HCT116 (cell line): ENCODE data around the gene AOPEP. TPM values are rescaled to one million over a fixed set of nuclear protein-coding genes. Genes with fewer than 3 reads are reported as not detected.

Experiments used
- ATAC-seq: fragments of 200-7000 bp; cut with Tn5 transposase; 2 replicates; pipeline ENCODE4 v1.9.1; 2020; ENCODE audit warnings: mild to moderate bottlenecking, moderate library complexity
- BruUV-seq: library from RNA; stranded (reverse); fragments of 400-500 nt; replicated peaks from 2 replicates; lab custom pipeline; 2021; lab: Mats Ljungman, UMichigan
- CTCF ChIA-PET: fragments of 300-600 bp; sonication (Branson Sonifier 250); formaldehyde crosslinking; loops from one replicate; lab custom pipeline; 2021; ENCODE audit warnings: antibody characterized with exemption; lab: Charles Lee
- POLR2A ChIA-PET: fragments of 300-600, 350-600 bp; sonication (Branson Sonifier 250); formaldehyde crosslinking; loops from one replicate; lab custom pipeline; 2021; ENCODE audit warnings: antibody characterized with exemption; lab: Charles Lee
- RAD21 ChIA-PET, 2 experiments: fragments of 300-600 bp; sonication (Branson Sonifier 250); formaldehyde crosslinking; loops; one replicate each; lab custom pipeline; 2023; ENCODE audit warnings: low total read pairs in 2 of 2; ENCODE audit not compliant: uncharacterized antibody in 2 of 2, unreplicated experiment in 2 of 2, low non-redundant PET in 1 of 2; lab: Charles Lee
- DNase-seq: peaks from one replicate; pipeline ENCODE4 v3.0.0-alpha.2; 2010; ENCODE audit warnings: low read depth, low spot score
- H2AFZ ChIP-seq: fragments of 200-600 bp; shearing (Covaris generic), sonication (generic); 2 replicates; pipeline ENCODE4 v1.6.1; 2017; ENCODE audit warnings: low read depth, mixed run types, mixed read lengths, antibody characterized with exemption, low read length; ENCODE audit not compliant: poor library complexity, severe bottlenecking
- H3K27ac ChIP-seq: 2 replicates; pipeline ENCODE4 v1.5.1; 2012; ENCODE audit warnings: low read depth, low read length
- H3K27me3 ChIP-seq: fragments of 200-600 bp; sonication (generic); 2 replicates; pipeline ENCODE4 v1.6.1; 2016; ENCODE audit warnings: mixed run types, low read length, mixed read lengths; ENCODE audit not compliant: insufficient read depth
- H3K36me3 ChIP-seq, 2 experiments: fragments of 200-500 bp in 1 of 2; fragments of 200-600 bp in 1 of 2; sonication (Bioruptor generic) in 1 of 2; sonication (generic) in 1 of 2; 2 replicates each; pipeline versions ENCODE4 v1.5.1 to v1.6.1; 2014 to 2016; ENCODE audit warnings: low read length in 2 of 2, inconsistent platforms in 1 of 2, mixed read lengths in 1 of 2, mixed run types in 1 of 2; ENCODE audit not compliant: insufficient read depth in 2 of 2, control insufficient read depth in 1 of 2
- H3K4me1 ChIP-seq, 2 experiments: fragments of 200-600 bp in 1 of 2; sonication (generic) in 1 of 2; 2 replicates each; pipeline versions ENCODE4 v1.5.1 to v1.6.1; 2012 to 2017; ENCODE audit warnings: low read length in 2 of 2, inconsistent platforms in 1 of 2, mild to moderate bottlenecking in 1 of 2, mixed read lengths in 1 of 2, mixed run types in 1 of 2, moderate library complexity in 1 of 2; ENCODE audit not compliant: insufficient read depth in 2 of 2, control insufficient read depth in 1 of 2
- H3K4me2 ChIP-seq: fragments of 200-600 bp; sonication (generic); 2 replicates; pipeline ENCODE4 v1.6.1; 2017; ENCODE audit warnings: mixed run types, low read length, mixed read lengths
- H3K4me3 ChIP-seq, 2 experiments: fragments of 200-600 bp in 1 of 2; sonication (generic) in 1 of 2; replicated peaks in 1 of 2; 2 replicates each; pipeline ENCODE4 v1.5.1; 2011 to 2016; ENCODE audit warnings: low read length in 2 of 2, control low read depth in 1 of 2, low read depth in 1 of 2, mild to moderate bottlenecking in 1 of 2, mixed read lengths in 1 of 2, mixed run types in 1 of 2
- H3K79me2 ChIP-seq: fragments of 200-600 bp; sonication (generic); 2 replicates; pipeline ENCODE4 v1.6.1; 2017; ENCODE audit warnings: mild to moderate bottlenecking, mixed run types, low read length, moderate library complexity, mixed read lengths; ENCODE audit not compliant: insufficient read depth
- H3K9ac ChIP-seq: fragments of 200-600 bp; sonication (generic); 2 replicates; pipeline ENCODE4 v1.6.1; 2016; ENCODE audit warnings: low read length, mixed read lengths
- H3K9me2 ChIP-seq: fragments of 200-600 bp; sonication (generic), shearing (Covaris generic); 2 replicates; pipeline ENCODE4 v1.6.1; 2017; ENCODE audit warnings: mixed run types, mild to moderate bottlenecking, moderate library complexity; ENCODE audit not compliant: insufficient read depth
- H3K9me3 ChIP-seq, 2 experiments: fragments of 200-500 bp in 1 of 2; fragments of 200-600 bp in 1 of 2; sonication (Bioruptor generic) in 1 of 2; sonication (generic) in 1 of 2; 2 replicates each; pipeline ENCODE4 v1.6.1; 2014 to 2017; ENCODE audit warnings: low read length in 2 of 2, mixed read lengths in 2 of 2, inconsistent platforms in 1 of 2, low read depth in 1 of 2, mild to moderate bottlenecking in 1 of 2, mixed run types in 1 of 2, moderate library complexity in 1 of 2; ENCODE audit not compliant: control insufficient read depth in 1 of 2, insufficient read depth in 1 of 2
- H4K20me1 ChIP-seq: fragments of 200-600 bp; sonication (generic), shearing (Covaris generic); 2 replicates; pipeline ENCODE4 v1.6.1; 2017; ENCODE audit warnings: mixed run types, mild to moderate bottlenecking, moderate library complexity; ENCODE audit not compliant: insufficient read depth
- CEBPB ChIP-seq: IDR thresholded peaks from 2 replicates; pipeline ENCODE4 v1.6.1; 2012; ENCODE audit warnings: low read depth
- ELF1 ChIP-seq: IDR thresholded peaks from 2 replicates; pipeline ENCODE4 v1.6.1; 2012; ENCODE audit warnings: low read depth, borderline replicate concordance
- RAD21 ChIP-seq: IDR thresholded peaks from 2 replicates; pipeline ENCODE4 v1.6.1; 2012; ENCODE audit warnings: low read depth, mild to moderate bottlenecking
- SIN3A ChIP-seq: IDR thresholded peaks from 2 replicates; pipeline ENCODE4 v1.6.1; 2012; ENCODE audit warnings: low read depth
- SP1 ChIP-seq: IDR thresholded peaks from 2 replicates; pipeline ENCODE4 v1.6.1; 2012; ENCODE audit warnings: low read depth
- SRF ChIP-seq: IDR thresholded peaks from 2 replicates; pipeline ENCODE4 v1.6.1; 2012; ENCODE audit warnings: low read depth
- TCF7L2 ChIP-seq: IDR thresholded peaks from 2 replicates; pipeline ENCODE4 v1.7.0; 2011; ENCODE audit warnings: borderline replicate concordance, inconsistent platforms; ENCODE audit not compliant: insufficient read depth, insufficient read length; ENCODE audit errors: extremely low read depth
- YY1 ChIP-seq: IDR thresholded peaks from 2 replicates; pipeline ENCODE4 v1.6.1; 2011; ENCODE audit warnings: low read length, low read depth, moderate library complexity, mild to moderate bottlenecking; ENCODE audit not compliant: insufficient replicate concordance; ENCODE audit errors: extremely low read depth
- intact Hi-C: fragments of 100-400 bp; cut with micrococcal nuclease; formaldehyde crosslinking; loops from 2 replicates; pipeline ENCODE4 v1.10.0; 2022
- total RNA-seq: library from RNA; stranded (reverse); gene quantifications from one replicate; pipeline ENCODE4 v1.2.1, GENCODE V29; 2021; ENCODE audit not compliant: unreplicated experiment
- TF ChIP-seq, protein P1 (sequence below), 3 experiments: fragments of 200-600 bp in 1 of 3; sonication (generic) in 1 of 3; IDR thresholded peaks in 2 of 3; conservative IDR thresholded peaks in 1 of 3; 2 replicates each; pipeline ENCODE4 v1.5.1; 2012 to 2017; ENCODE audit warnings: low read depth in 2 of 3, low read length in 2 of 3, antibody characterized with exemption in 1 of 3, borderline replicate concordance in 1 of 3, control low read depth in 1 of 3, mild to moderate bottlenecking in 1 of 3, mixed read lengths in 1 of 3, mixed run types in 1 of 3, moderate library complexity in 1 of 3; ENCODE audit not compliant: insufficient read depth in 1 of 3
- TF ChIP-seq, protein P2 (sequence below): IDR thresholded peaks from 2 replicates; pipeline ENCODE4 v1.6.1; 2011; ENCODE audit warnings: mild to moderate bottlenecking, low read length, moderate library complexity; ENCODE audit not compliant: insufficient replicate concordance; ENCODE audit errors: extremely low read depth

Gene AOPEP
- total RNA-seq, 1 experiment from 2014 or later, result 15.1 TPM

DNA sequence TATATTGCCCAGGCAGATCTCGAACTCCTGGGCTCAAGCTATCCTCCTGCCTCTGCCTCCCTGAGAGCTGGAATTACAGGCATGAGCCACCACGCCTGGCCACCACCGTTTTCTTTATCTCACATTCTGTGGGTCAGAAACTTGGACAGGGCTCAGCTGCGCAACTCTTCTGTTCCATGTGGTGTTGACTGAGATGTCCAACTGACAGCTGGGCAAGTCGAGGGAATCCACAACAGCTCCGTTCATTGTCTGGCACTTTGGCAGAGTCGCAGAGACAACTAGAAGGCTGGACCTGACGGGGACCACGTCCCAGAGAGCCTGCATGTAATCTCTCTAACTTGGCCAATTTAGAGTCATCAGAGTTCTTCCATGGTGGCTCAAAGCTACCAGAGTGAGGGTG, 36.2 kb upstream of the AOPEP start:
- no peaks in the 10 kb centered on the region for H4K20me1 ChIP-seq
- peaks cover 4% of the 10 kb centered on the region; the same call in 1 of the 2 replicates for H3K27me3 ChIP-seq
- no peak overlapping the region for H3K4me3 ChIP-seq
- POLR2A ChIA-PET, result no interaction called here
- H3K9me2 ChIP-seq, result no peaks in the 10 kb centered on the region
- no peak for TF ChIP-seq TCF7L2
- TF ChIP-seq SRF, result no peak
- no peak for TF ChIP-seq ELF1
- no peak for TF ChIP-seq SP1
- TF ChIP-seq CEBPB, result no peak
- no peak for TF ChIP-seq SIN3A
- no peak for TF ChIP-seq YY1
- TF ChIP-seq, protein P1, sequence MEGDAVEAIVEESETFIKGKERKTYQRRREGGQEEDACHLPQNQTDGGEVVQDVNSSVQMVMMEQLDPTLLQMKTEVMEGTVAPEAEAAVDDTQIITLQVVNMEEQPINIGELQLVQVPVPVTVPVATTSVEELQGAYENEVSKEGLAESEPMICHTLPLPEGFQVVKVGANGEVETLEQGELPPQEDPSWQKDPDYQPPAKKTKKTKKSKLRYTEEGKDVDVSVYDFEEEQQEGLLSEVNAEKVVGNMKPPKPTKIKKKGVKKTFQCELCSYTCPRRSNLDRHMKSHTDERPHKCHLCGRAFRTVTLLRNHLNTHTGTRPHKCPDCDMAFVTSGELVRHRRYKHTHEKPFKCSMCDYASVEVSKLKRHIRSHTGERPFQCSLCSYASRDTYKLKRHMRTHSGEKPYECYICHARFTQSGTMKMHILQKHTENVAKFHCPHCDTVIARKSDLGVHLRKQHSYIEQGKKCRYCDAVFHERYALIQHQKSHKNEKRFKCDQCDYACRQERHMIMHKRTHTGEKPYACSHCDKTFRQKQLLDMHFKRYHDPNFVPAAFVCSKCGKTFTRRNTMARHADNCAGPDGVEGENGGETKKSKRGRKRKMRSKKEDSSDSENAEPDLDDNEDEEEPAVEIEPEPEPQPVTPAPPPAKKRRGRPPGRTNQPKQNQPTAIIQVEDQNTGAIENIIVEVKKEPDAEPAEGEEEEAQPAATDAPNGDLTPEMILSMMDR (IDR thresholded peaks at IDR 0.05 in 2 of 3, conservative IDR thresholded peaks at IDR 0.05 in 1 of 3; ENCODE audit: borderline replicate concordance in 1 of 3, insufficient read depth in 1 of 3, low read depth in 2 of 3, low read length in 2 of 3), result no peak
- TF ChIP-seq RAD21, result no peak
- TF ChIP-seq, protein P2, sequence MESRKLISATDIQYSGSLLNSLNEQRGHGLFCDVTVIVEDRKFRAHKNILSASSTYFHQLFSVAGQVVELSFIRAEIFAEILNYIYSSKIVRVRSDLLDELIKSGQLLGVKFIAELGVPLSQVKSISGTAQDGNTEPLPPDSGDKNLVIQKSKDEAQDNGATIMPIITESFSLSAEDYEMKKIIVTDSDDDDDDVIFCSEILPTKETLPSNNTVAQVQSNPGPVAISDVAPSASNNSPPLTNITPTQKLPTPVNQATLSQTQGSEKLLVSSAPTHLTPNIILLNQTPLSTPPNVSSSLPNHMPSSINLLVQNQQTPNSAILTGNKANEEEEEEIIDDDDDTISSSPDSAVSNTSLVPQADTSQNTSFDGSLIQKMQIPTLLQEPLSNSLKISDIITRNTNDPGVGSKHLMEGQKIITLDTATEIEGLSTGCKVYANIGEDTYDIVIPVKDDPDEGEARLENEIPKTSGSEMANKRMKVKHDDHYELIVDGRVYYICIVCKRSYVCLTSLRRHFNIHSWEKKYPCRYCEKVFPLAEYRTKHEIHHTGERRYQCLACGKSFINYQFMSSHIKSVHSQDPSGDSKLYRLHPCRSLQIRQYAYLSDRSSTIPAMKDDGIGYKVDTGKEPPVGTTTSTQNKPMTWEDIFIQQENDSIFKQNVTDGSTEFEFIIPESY, result no peak
- TF ChIP-seq, all 23 proteins: peak for 0
- Histone ChIP-seq H3K9ac (no peak overlapping the region), H3K4me2 (no peak overlapping the region), H3K27ac (no peak overlapping the region), H3K9me3 (no peaks in the 10 kb centered on the region), H3K4me1 (no peaks in the 10 kb centered on the region), H3K79me2 (no peaks in the 10 kb centered on the region), H2AFZ (no peak overlapping the region), H3K36me3 (no peaks in the 10 kb centered on the region)
- ATAC-seq (no peak), DNase-seq (no peak)
- intact Hi-C loops, result no loop called here
- ChIA-PET RAD21 (no interaction called here), CTCF (no interaction called here)
- no TSS peak for BruUV-seq
